Ovary (tissue), 9 donors: ENCODE results near the gene MARK3. TPM values are rescaled to one million over a fixed set of nuclear protein-coding genes. Genes with fewer than 3 reads are reported as not detected.
A peak's percentile ranks its signal among the peaks of the same experiment; 100 is the strongest.

Experiments used
- DNase-seq, 5 donors: peaks; one replicate each; pipeline ENCODE4 v3.0.0-alpha.2; 2019 to 2020
- H3K27ac ChIP-seq, 2 donors: fragments of 200-600 bp; one replicate each; pipeline versions ENCODE4 v1.5.1 to v1.8.0; 2019 to 2022
- H3K27me3 ChIP-seq: fragments of 200-600 bp; one replicate; pipeline ENCODE4 v1.8.0; 2022
- H3K36me3 ChIP-seq: fragments of 200-600 bp; sonication (generic); one replicate; pipeline ENCODE4 v1.5.1; 2019
- H3K4me1 ChIP-seq: one replicate; pipeline ENCODE4 v1.8.1; 2013; ENCODE audit warnings: mild to moderate bottlenecking, moderate library complexity; ENCODE audit not compliant: insufficient read depth
- H3K4me3 ChIP-seq: fragments of 200-600 bp; sonication (generic); one replicate; pipeline ENCODE4 v1.5.1; 2017
- H3K9me3 ChIP-seq, 2 donors: fragments of 200-600 bp in 1 of 2; sonication (generic) in 1 of 2; one replicate each; pipeline versions ENCODE4 v1.5.1 to v1.8.1; 2013 to 2019; ENCODE audit warnings: mild to moderate bottlenecking in 1 of 2, moderate library complexity in 1 of 2
- EP300 ChIP-seq: sonication (generic); formaldehyde crosslinking; IDR thresholded peaks from one replicate; pipeline ENCODE4 v1.6.1; 2017; ENCODE audit warnings: antibody characterized with exemption
- POLR2A ChIP-seq: fragments of 450-650 bp; IDR thresholded peaks from one replicate; pipeline ENCODE4 v1.6.1; 2017; ENCODE audit warnings: antibody characterized with exemption, mild to moderate bottlenecking, moderate library complexity
- WGBS, 3 donors: extraction: QIAGEN DNeasy Blood & Tissue Kit in 1 of 3; methylation state at CpG; one replicate each; pipeline versions ENCODE4 v1.1.5 to v1.1.7; 2013 to 2017; 5-methylcytosine and 5-hydroxymethylcytosine counted together
- intact Hi-C, 4 donors: fragments of 100-400 bp; cut with DNase I; formaldehyde crosslinking; loops; one replicate each; pipeline versions ENCODE4 v1.11.0 to v1.15.1; 2022 to 2023
- polyA plus RNA-seq, 2 donors: library from polyadenylated mRNA; stranded (reverse); fragments of 200-250 nt in 1 of 2; fragments of 350-450 nt in 1 of 2; fragmentation: Illumina TruSeq in 1 of 2; extraction: RNeasy Lipid Tissue Mini Kit (QIAGEN cat#74804) in 1 of 2; gene quantifications; one replicate each; pipeline ENCODE4 v1.2.3, GENCODE V29; 2013 to 2014
- small RNA-seq: library from RNA; depleted of rRNA; stranded (forward); fragments of <200 nt; gene quantifications from one replicate; pipeline ENCODE3, GENCODE V24; 2016
- total RNA-seq, 7 donors: library from RNA; depleted of rRNA in 2 of 7; stranded (reverse); fragments of >200 nt in 2 of 7; fragmentation: NEBNext Ultra II Directional in 3 of 7; extraction: Animal tissue kit (Norgen Biotek cat#: 25700) in 3 of 7; gene quantifications; one replicate each; pipeline versions ENCODE4 v1.1.0 to v1.2.4, GENCODE V29; 2016 to 2023
- TF ChIP-seq, protein P1 (sequence below), 3 donors: fragments of 450-650 bp in 2 of 3; fragments of 200-600 bp in 1 of 3; IDR thresholded peaks; one replicate each; pipeline versions ENCODE4 v1.5.1 to v1.8.0; 2016 to 2022; ENCODE audit warnings: antibody characterized with exemption in 3 of 3, mild to moderate bottlenecking in 1 of 3
- donor health status: DM: no; HTN: no; CAD: no; lungs with moderate emphysema.
- donor health status: DM: no; HTN: no; CAD: no.
- donor health status: Bipolar disorder and iron deficiency.
- donor health status: DM: yes; HTN: yes; CAD: no.
- donor health status: DM: no; HTN: no; CAD: no.
- donor health status: DM: yes; HTN: yes; CAD: no.

Gene MARK3
- total and polyA plus RNA-seq, 9 donors = 46.4 to 110 (median 71.1) TPM

DNA sequence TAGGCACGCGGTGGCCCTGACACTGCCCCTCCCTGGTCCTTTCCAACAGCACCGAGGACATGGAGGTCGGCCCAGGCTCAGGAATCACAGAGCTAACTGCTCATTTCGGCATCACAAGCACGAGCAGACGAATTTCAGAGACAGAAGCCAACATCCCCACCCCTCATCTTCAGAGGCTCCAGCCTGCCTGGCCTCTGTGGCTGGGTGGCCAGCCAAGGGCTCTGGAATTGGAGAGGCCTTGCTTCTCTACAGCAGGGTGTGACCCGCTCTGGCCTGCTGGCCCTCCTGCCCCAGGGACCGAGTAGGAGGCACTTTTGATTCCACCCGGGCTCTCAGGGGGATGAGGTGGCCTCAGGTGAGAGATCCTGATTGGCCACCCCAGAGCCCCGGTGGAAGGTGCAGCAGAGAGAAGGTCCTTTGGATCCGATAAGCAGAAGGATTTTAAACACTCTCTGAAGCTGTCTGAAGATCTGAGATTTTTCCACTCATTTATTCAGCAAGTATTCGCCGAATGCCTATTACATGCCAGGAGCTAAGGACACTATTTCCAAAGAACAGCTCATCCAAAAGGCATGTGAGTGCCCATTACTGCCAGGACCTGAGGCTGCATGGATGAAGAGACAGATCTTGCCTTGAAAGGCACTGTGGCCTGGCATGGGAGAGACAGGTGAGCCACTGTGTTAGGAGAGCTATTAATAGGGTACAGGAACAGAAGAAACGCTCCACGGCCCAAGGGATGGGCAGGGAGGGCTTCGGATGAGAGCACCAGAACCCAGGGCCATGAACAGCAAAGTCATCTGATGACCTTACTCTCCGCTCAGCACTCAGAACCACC is 167.0 kb downstream of the MARK3 start:
- Histone ChIP-seq H3K9me3 (no peaks in the 10 kb centered on the region), H3K36me3 (no peaks in the 10 kb centered on the region), H3K27ac (peak overlapping the region in 1 of 2 donors; percentile 45), H3K4me1 (peaks cover 1% of the 10 kb centered on the region), H3K27me3 (no peaks in the 10 kb centered on the region), H3K4me3 (no peak overlapping the region)
- peak in 2 of 5 donors; percentile 9 to 35 for DNase-seq
- TF ChIP-seq EP300 = no peak
- intact Hi-C loops = loop anchor here in 1 of 4 donors (5.0 kb wide), 1 partner anchor 35 kb away; no protein-coding TSS in a partner anchor
- 57 to 75% (median 73%) methylated on average over 18 of the region's 18 CpGs for WGBS, 3 donors

DNA sequence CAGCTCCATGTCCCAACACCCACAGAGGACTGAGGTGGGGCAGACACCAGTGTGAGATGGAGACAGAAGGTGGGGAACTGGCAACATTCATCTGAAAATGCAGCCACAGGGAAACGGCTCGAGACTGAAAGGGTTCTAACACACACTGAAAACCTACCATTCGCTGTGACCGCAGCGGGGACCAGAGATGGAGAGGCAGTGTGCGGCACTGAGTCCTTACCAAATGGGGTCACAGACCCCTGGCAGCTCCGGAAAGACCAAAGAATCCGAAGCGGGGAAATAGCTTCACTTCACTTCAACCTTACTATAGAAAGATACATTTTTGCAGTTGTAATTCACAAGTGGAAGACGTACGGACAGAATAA is 167.6 kb downstream of the MARK3 start:
- H3K9me3 ChIP-seq = no peaks in the 10 kb centered on the region
- peaks cover 1% of the 10 kb centered on the region for H3K4me1 ChIP-seq
- peak in 1 of 5 donors; percentile 15 for DNase-seq
- 93 to 95% (median 94%) methylated on average over 11 of the region's 11 CpGs for WGBS, 3 donors
- no peaks in the 10 kb centered on the region for H3K36me3 ChIP-seq
- intact Hi-C loops = loop anchor here in 1 of 4 donors (5.0 kb wide), 1 partner anchor 36 kb away; no protein-coding TSS in a partner anchor
- H3K27ac ChIP-seq = no peak overlapping the region
- H3K27me3 ChIP-seq = no peaks in the 10 kb centered on the region
- TF ChIP-seq EP300 (no peak), POLR2A (no peak)
- TF ChIP-seq, protein P1, sequence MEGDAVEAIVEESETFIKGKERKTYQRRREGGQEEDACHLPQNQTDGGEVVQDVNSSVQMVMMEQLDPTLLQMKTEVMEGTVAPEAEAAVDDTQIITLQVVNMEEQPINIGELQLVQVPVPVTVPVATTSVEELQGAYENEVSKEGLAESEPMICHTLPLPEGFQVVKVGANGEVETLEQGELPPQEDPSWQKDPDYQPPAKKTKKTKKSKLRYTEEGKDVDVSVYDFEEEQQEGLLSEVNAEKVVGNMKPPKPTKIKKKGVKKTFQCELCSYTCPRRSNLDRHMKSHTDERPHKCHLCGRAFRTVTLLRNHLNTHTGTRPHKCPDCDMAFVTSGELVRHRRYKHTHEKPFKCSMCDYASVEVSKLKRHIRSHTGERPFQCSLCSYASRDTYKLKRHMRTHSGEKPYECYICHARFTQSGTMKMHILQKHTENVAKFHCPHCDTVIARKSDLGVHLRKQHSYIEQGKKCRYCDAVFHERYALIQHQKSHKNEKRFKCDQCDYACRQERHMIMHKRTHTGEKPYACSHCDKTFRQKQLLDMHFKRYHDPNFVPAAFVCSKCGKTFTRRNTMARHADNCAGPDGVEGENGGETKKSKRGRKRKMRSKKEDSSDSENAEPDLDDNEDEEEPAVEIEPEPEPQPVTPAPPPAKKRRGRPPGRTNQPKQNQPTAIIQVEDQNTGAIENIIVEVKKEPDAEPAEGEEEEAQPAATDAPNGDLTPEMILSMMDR (IDR thresholded peaks at IDR 0.05) = no peak
- H3K4me3 ChIP-seq = no peak overlapping the region

Small RNA genes within 50 kb of the gene (small RNA-seq; reads per million reads assigned to genes)
- gene RNU7-160P (not detected), gene SNORA28 (5.5 reads per million, percentile 81 among the genes with 10 or more reads in this experiment)

Other genes starting within 250 kb of the MARK3 start
- 100 to 1,000 TPM in 6 of 7 donors, 10 to 100 TPM in 1; 76.7 to 169 (median 134) TPM for gene EIF5, start 51.2 kb upstream of the MARK3 start, total RNA-seq
- 10 to 100 TPM; 73.0 to 97.9 TPM for gene EIF5, start 51.2 kb upstream of the MARK3 start, polyA plus RNA-seq
- 100 to 1,000 TPM in 6 of 7 donors, 10 to 100 TPM in 1; 79.4 to 284 (median 140) TPM for gene CKB, start 137.4 kb downstream of the MARK3 start, total RNA-seq
- gene CKB, start 137.4 kb downstream of the MARK3 start, polyA plus RNA-seq = 100 to 1,000 TPM in 1 of 2 donors, 10 to 100 TPM in 1; 47.5 to 134 TPM
- gene TRMT61A, start 143.8 kb downstream of the MARK3 start, total RNA-seq = 10 to 100 TPM in 6 of 7 donors, 1 to 10 TPM in 1; 8.1 to 20.9 (median 14.8) TPM
- gene TRMT61A, start 143.8 kb downstream of the MARK3 start, polyA plus RNA-seq = 10 to 100 TPM in 1 of 2 donors, under 1 TPM in 1; 0.62 to 12.1 TPM
- 10 to 100 TPM; 13.2 to 29.1 (median 24.4) TPM for gene BAG5, start 177.2 kb downstream of the MARK3 start, total RNA-seq
- gene BAG5, start 177.2 kb downstream of the MARK3 start, polyA plus RNA-seq = 10 to 100 TPM in 1 of 2 donors, 1 to 10 TPM in 1; 9.8 to 26.6 TPM
- 10 to 100 TPM; 11.4 to 28.1 (median 26.6) TPM for gene COA8, start 177.5 kb downstream of the MARK3 start, total RNA-seq
- gene COA8, start 177.5 kb downstream of the MARK3 start, polyA plus RNA-seq = 10 to 100 TPM; 34.9 to 50.1 TPM
- gene KLC1, start 243.8 kb downstream of the MARK3 start, total RNA-seq = 100 to 1,000 TPM; 125 to 191 (median 149) TPM
- gene KLC1, start 243.8 kb downstream of the MARK3 start, polyA plus RNA-seq = 10 to 100 TPM; 80.0 to 88.2 TPM